HG02870 (cell line): ENCODE results near the gene CTNNA1.

Experiments used
- ATAC-seq: cut with Tn5 transposase; IDR thresholded peaks from one replicate; pipeline ENCODE4 v1.9.1; 2021; ENCODE audit warnings: mild to moderate bottlenecking, moderate library complexity; ENCODE audit not compliant: unreplicated experiment

CTNNA1 gene

GRCh38 chr5:138844812-138845513 is 91.7 kb downstream of the CTNNA1 start:
- ATAC-seq, result no peak

- no peak for ATAC-seq
Measured at GRCh38 chr5:138849439-138849838, 96.2 kb downstream of the CTNNA1 start.

- no peak for ATAC-seq
Measured at GRCh38 chr5:138849882-138850281, 96.7 kb downstream of the CTNNA1 start.

- ATAC-seq, result no peak
Measured at GRCh38 chr5:138850865-138851435, 97.7 kb downstream of the CTNNA1 start.

- ATAC-seq, result no peak
Measured at GRCh38 chr5:138853132-138853531, 99.9 kb downstream of the CTNNA1 start.

GRCh38 chr5:138867011-138867410 is 113.8 kb downstream of the CTNNA1 start:
- no peak for ATAC-seq

- ATAC-seq, result no peak
Measured at GRCh38 chr5:138869038-138869437, 115.8 kb downstream of the CTNNA1 start.

DNA sequence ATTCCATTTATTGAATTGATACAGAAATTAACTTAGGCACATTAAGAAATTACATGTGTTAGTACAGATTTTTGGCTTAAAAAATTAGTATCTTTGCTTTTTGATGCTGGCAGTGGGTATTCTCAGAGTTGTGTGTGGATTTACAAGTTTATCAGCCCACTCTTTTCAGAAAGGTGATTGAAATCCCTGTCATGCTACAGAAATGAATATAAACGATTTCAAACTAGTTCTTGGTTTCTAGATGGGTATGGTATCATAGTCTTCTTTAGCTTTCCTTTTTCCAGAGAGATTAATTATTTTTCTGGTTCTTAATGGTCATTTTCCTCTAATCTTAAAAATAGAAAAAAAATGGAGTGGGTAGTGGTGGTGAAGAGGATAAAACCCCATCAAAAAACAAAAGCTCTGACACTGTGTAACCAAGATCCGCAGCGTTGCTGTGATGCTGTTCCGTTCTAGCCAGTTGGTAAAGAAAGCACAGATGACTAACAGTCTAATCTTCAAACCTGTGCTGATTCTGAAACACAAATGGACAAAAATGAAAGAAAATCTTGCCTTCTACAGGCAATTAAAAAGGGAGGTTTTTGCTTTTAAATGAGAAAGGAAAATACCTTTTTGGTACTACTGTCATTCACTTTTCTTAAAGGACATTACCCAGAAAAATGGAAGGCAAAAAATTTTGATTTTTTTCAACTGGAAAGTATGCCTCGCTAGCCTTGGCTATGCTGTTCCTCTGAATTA is 116.7 kb downstream of the CTNNA1 start:
- ATAC-seq, result no peak

GRCh38 chr5:138870611-138871010 is 117.4 kb downstream of the CTNNA1 start:
- ATAC-seq, result no peak

GRCh38 chr5:138872841-138873465 is 119.7 kb downstream of the CTNNA1 start:
- ATAC-seq, result no peak

DNA sequence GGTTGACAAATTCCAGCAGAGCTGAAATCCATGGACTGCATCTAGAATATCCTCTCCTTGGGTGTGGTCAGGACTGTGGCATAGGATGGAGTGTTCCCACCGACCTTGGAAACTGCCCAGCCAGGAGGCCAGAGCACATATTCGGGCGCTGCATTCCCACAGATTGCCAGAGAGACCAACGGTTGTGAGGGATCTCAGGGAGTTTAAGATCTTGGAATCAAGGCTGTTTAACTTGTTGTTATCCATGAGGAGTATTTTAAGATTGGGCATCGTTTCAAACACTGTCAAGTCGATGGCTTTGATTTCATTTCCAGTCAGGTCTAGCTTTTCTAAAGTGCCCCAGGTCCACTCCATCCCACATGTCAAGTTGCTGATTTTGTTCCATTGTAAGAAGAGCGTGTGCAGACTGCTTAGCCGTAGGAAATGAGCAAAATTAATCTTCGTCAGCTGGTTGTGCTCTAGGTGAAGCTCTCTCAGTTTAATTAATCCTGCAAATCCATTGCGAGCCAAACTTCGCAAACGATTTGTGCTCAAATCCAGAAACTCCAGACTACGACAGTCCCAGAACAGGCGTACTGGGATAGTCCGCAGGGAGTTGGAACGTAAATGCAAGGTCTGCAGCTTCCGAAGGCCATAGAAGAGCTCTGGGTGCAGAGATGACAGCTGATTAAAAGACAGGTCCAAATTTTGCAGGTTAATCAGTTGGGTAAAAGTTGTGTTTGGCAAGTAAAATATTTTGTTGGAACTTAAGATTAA is 120.4 kb downstream of the CTNNA1 start:
- ATAC-seq, result no peak

- ATAC-seq, result no peak
Measured at GRCh38 chr5:138874241-138874640, 121.0 kb downstream of the CTNNA1 start.

- no peak for ATAC-seq
Measured at GRCh38 chr5:138874771-138875551, 121.7 kb downstream of the CTNNA1 start, which contains the start of gene LRRTM2. Gene LRRTM2 (minus strand): TSS chr5:138875335. CDS start chr5:138874911, 424 bp downstream.

DNA sequence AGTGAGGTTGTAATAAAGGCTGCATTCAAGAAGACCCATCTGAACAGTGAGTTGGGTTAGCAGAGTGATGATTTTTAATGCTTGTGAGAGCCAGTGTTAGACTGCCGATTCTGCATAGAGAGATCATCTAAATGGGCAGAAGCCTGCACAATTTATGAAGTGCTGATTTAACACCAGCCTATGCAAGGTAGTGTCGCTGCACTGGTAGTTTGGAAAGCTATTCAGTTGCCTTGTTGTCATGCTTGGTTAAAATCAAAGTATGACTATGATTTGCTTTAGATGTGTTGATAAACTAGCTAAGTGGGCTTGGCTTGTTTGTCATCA is 122.3 kb downstream of the CTNNA1 start:
- ATAC-seq, result no peak

GRCh38 chr5:138875946-138876345 is 122.7 kb downstream of the CTNNA1 start:
- ATAC-seq, result no peak

DNA sequence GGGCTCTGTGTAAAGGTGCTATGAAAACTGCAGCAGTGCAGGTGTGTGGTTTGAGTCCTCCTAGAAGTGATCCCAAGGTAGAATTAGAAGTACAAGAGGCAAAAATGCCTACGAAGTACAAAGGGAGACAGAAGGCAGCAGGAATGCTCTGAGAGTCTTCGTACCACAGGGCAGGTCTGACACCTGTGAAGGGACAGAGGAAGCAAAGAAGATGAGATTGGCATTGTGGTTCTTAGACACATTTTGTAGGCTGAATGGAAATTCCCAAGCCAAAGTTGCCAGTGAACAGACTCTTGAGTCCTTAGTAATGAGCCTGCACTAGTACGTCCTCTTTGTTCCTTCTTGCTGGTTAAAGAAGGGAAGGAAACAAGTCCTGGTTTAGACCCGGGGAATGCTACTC is 123.6 kb downstream of the CTNNA1 start:
- no peak for ATAC-seq

- no peak for ATAC-seq
Measured at GRCh38 chr5:138878437-138879235, 125.4 kb downstream of the CTNNA1 start.

- ATAC-seq, result no peak
Measured at GRCh38 chr5:138883211-138883610, 130.0 kb downstream of the CTNNA1 start.

GRCh38 chr5:138884094-138884493 is 130.9 kb downstream of the CTNNA1 start:
- ATAC-seq, result no peak
